H1 (cell line): ENCODE data around the gene KCNA4. TPM values are rescaled to one million over a fixed set of nuclear protein-coding genes. Genes with fewer than 3 reads are reported as not detected.

Source experiments
- CTCF ChIA-PET: fragments of 300-600 bp; sonication (Branson Sonifier 250); formaldehyde crosslinking; loops from one replicate; lab custom pipeline; 2021; ENCODE audit not compliant: partially characterized antibody; lab: Charles Lee
- POLR2A ChIA-PET: fragments of 300-600 bp; sonication (Branson Sonifier 250); formaldehyde crosslinking; loops from one replicate; lab custom pipeline; 2021; ENCODE audit warnings: inconsistent platforms; ENCODE audit not compliant: partially characterized antibody; lab: Charles Lee
- DNase-seq, 2 experiments: peaks; one replicate each; pipeline versions ENCODE4 v3.0.0 to v3.0.0-alpha.2; 2010 to 2022; ENCODE audit warnings: low spot score in 2 of 2, low read depth in 1 of 2, mixed read lengths in 1 of 2
- FAIRE-seq: peaks from 2 replicates; lab custom pipeline; 2011; peaks lifted over from hg19 to GRCh38; lab: Jason Lieb, UNC
- H2AFZ ChIP-seq: 2 replicates; pipeline ENCODE4 v1.8.1; 2012; ENCODE audit warnings: low read length, inconsistent platforms
- H2AK5ac ChIP-seq: 2 replicates; pipeline ENCODE4 v1.6.1; 2013; ENCODE audit warnings: low read depth, low read length
- H2BK120ac ChIP-seq: replicated peaks from 2 replicates; pipeline ENCODE3; 2013; ENCODE audit warnings: low read depth, low read length, inconsistent platforms
- H2BK12ac ChIP-seq: 2 replicates; pipeline ENCODE4 v1.6.1; 2013; ENCODE audit warnings: low read depth, low read length
- H2BK15ac ChIP-seq: 2 replicates; pipeline ENCODE4 v1.6.1; 2013; ENCODE audit warnings: low read length
- H2BK20ac ChIP-seq: 2 replicates; pipeline ENCODE4 v1.6.1; 2013; ENCODE audit warnings: low read length
- H2BK5ac ChIP-seq: 2 replicates; pipeline ENCODE4 v1.6.1; 2013; ENCODE audit warnings: low read depth, low read length
- H3K14ac ChIP-seq: 2 replicates; pipeline ENCODE4 v1.6.1; 2013; ENCODE audit warnings: inconsistent platforms; ENCODE audit not compliant: insufficient read length
- H3K18ac ChIP-seq: 2 replicates; pipeline ENCODE4 v1.6.1; 2013; ENCODE audit warnings: low read length; ENCODE audit errors: extremely low read depth
- H3K23ac ChIP-seq: 2 replicates; pipeline ENCODE4 v1.6.1; 2013; ENCODE audit warnings: inconsistent platforms; ENCODE audit not compliant: insufficient read length
- H3K23me2 ChIP-seq: 2 replicates; pipeline ENCODE4 v1.6.1; 2013; ENCODE audit warnings: low read depth, low read length
- H3K27ac ChIP-seq: 2 replicates; pipeline ENCODE4 v1.6.1; 2011; ENCODE audit warnings: low read depth, low read length, inconsistent platforms
- H3K27me3 ChIP-seq, 4 experiments: replicated peaks in 1 of 4; 1 replicate in 1 of 4; 2 replicates in 3 of 4; pipeline versions ENCODE4 v1.6.1 to v1.8.1; 2011 to 2013; ENCODE audit warnings: low read length in 3 of 4, mild to moderate bottlenecking in 3 of 4, inconsistent platforms in 2 of 4, mixed read lengths in 2 of 4, moderate library complexity in 1 of 4; ENCODE audit not compliant: control insufficient read depth in 3 of 4, insufficient read depth in 3 of 4; ENCODE audit errors: extremely low read depth in 1 of 4
- H3K36me3 ChIP-seq, 4 experiments: 2 replicates each; pipeline versions ENCODE4 v1.6.1 to v1.8.1; 2011 to 2013; ENCODE audit warnings: mild to moderate bottlenecking in 4 of 4, low read length in 3 of 4, moderate library complexity in 2 of 4, control low read depth in 1 of 4, inconsistent platforms in 1 of 4; ENCODE audit not compliant: insufficient read depth in 4 of 4, control insufficient read depth in 2 of 4
- H3K4ac ChIP-seq: replicated peaks from 2 replicates; pipeline ENCODE3; 2013; ENCODE audit warnings: low read length, low read depth, mixed read lengths, inconsistent platforms; ENCODE audit not compliant: insufficient read length
- H3K4me1 ChIP-seq, 4 experiments: replicated peaks in 1 of 4; 1 replicate in 1 of 4; 2 replicates in 3 of 4; pipeline versions ENCODE4 v1.6.1 to v1.8.1; 2011 to 2013; ENCODE audit warnings: low read length in 3 of 4, inconsistent platforms in 2 of 4, mixed read lengths in 1 of 4; ENCODE audit not compliant: insufficient read depth in 4 of 4, control insufficient read depth in 3 of 4
- H3K4me2 ChIP-seq, 2 experiments: 2 replicates each; pipeline versions ENCODE4 v1.6.1 to v1.8.1; 2011 to 2013; ENCODE audit warnings: low read depth in 2 of 2, low read length in 2 of 2, control low read depth in 1 of 2, inconsistent platforms in 1 of 2, mild to moderate bottlenecking in 1 of 2; ENCODE audit not compliant: insufficient read depth in 1 of 2
- H3K4me3 ChIP-seq, 4 experiments: fragments of 200-600, 300-600 bp in 1 of 4; sonication (generic), shearing (Covaris generic), sonication (Bioruptor Twin) in 1 of 4; 2 replicates each; pipeline versions ENCODE4 v1.5.1 to v1.8.1; 2011 to 2016; ENCODE audit warnings: low read length in 4 of 4, low read depth in 3 of 4, control low read depth in 2 of 4, inconsistent platforms in 2 of 4, mild to moderate bottlenecking in 2 of 4, mixed read lengths in 1 of 4, moderate library complexity in 1 of 4; ENCODE audit not compliant: insufficient read depth in 2 of 4; ENCODE audit errors: extremely low read depth in 1 of 4
- H3K56ac ChIP-seq: replicated peaks from 2 replicates; pipeline ENCODE3; 2013; ENCODE audit warnings: low read depth, mild to moderate bottlenecking, mixed read lengths, low read length, inconsistent platforms; ENCODE audit not compliant: insufficient read length
- H3K79me1 ChIP-seq: 2 replicates; pipeline ENCODE4 v1.6.1; 2013; ENCODE audit warnings: low read depth, low read length, control low read depth
- H3K79me2 ChIP-seq, 2 experiments: 2 replicates each; pipeline versions ENCODE4 v1.6.1 to v1.8.1; 2012 to 2013; ENCODE audit warnings: low read length in 2 of 2, mild to moderate bottlenecking in 2 of 2, inconsistent platforms in 1 of 2; ENCODE audit not compliant: insufficient read depth in 2 of 2, control insufficient read depth in 1 of 2
- H3K9ac ChIP-seq, 4 experiments: replicated peaks in 1 of 4; 1 replicate in 1 of 4; 2 replicates in 3 of 4; pipeline versions ENCODE4 v1.6.1 to v1.8.1; 2011 to 2013; ENCODE audit warnings: low read depth in 3 of 4, low read length in 3 of 4, control low read depth in 2 of 4, mild to moderate bottlenecking in 2 of 4, moderate library complexity in 2 of 4, inconsistent platforms in 1 of 4; ENCODE audit errors: extremely low read depth in 1 of 4
- H3K9me3 ChIP-seq, 2 experiments: 2 replicates each; pipeline versions ENCODE4 v1.6.1 to v1.8.1; 2012 to 2013; ENCODE audit warnings: mild to moderate bottlenecking in 2 of 2, moderate library complexity in 2 of 2, control low read depth in 1 of 2, inconsistent platforms in 1 of 2, low read depth in 1 of 2, low read length in 1 of 2, mixed read lengths in 1 of 2; ENCODE audit not compliant: insufficient read depth in 2 of 2
- H4K20me1 ChIP-seq, 2 experiments: replicated peaks in 1 of 2; 2 replicates each; pipeline versions ENCODE3 to v1.8.1; 2011 to 2013; ENCODE audit warnings: inconsistent platforms in 2 of 2, low read length in 2 of 2, mild to moderate bottlenecking in 1 of 2; ENCODE audit not compliant: insufficient read depth in 2 of 2, control insufficient read depth in 1 of 2
- H4K5ac ChIP-seq: 2 replicates; pipeline ENCODE4 v1.6.1; 2013; ENCODE audit warnings: low read length, low read depth, mixed read lengths, inconsistent platforms; ENCODE audit not compliant: insufficient read length
- H4K8ac ChIP-seq: 2 replicates; pipeline ENCODE4 v1.8.0; 2013; ENCODE audit warnings: mild to moderate bottlenecking, moderate library complexity, low read length, inconsistent platforms; ENCODE audit not compliant: insufficient read depth; ENCODE audit errors: extremely low read depth
- H4K91ac ChIP-seq: replicated peaks from 2 replicates; pipeline ENCODE3; 2013; ENCODE audit warnings: low read length, mixed read lengths, inconsistent platforms; ENCODE audit not compliant: insufficient read length
- CBX5 ChIP-seq: fragments of 300-800, 300-1000 bp; sonication (generic); IDR thresholded peaks from 2 replicates; pipeline ENCODE4 v1.7.1; 2016; ENCODE audit warnings: antibody characterized with exemption, low read length, low read depth
- CEBPB ChIP-seq: IDR thresholded peaks from 2 replicates; pipeline ENCODE4 v1.6.1; 2012; ENCODE audit warnings: low read depth, low read length
- CREB1 ChIP-seq: IDR thresholded peaks from 2 replicates; pipeline ENCODE4 v1.6.1; 2012; ENCODE audit warnings: inconsistent platforms
- GABPA ChIP-seq: IDR thresholded peaks from 2 replicates; pipeline ENCODE4 v1.6.1; 2011; ENCODE audit warnings: mild to moderate bottlenecking, low read length, moderate library complexity, borderline replicate concordance; ENCODE audit not compliant: insufficient read depth
- NANOG ChIP-seq: IDR thresholded peaks from 2 replicates; pipeline ENCODE4 v1.6.1; 2011; ENCODE audit warnings: low read length, low read depth, mild to moderate bottlenecking, inconsistent platforms; ENCODE audit not compliant: insufficient read depth, poor library complexity, severe bottlenecking
- NRF1 ChIP-seq: IDR thresholded peaks from 2 replicates; pipeline ENCODE4 v1.6.1; 2011; ENCODE audit warnings: mild to moderate bottlenecking, low read depth, low read length, improper control_type of control experiment
- RBBP5 ChIP-seq: IDR thresholded peaks from 2 replicates; pipeline ENCODE4 v1.7.1; 2012; ENCODE audit warnings: low read depth, mild to moderate bottlenecking, inconsistent platforms, low read length, moderate library complexity, borderline replicate concordance
- RNF2 ChIP-seq: fragments of 200-900, 300-1000 bp; sonication (generic); IDR thresholded peaks from 2 replicates; pipeline ENCODE4 v1.7.1; 2016; ENCODE audit warnings: borderline replicate concordance, low read depth, mild to moderate bottlenecking, antibody characterized with exemption, low read length; ENCODE audit not compliant: poor library complexity, severe bottlenecking; ENCODE audit errors: missing control alignments
- SIN3A ChIP-seq, 2 experiments: IDR thresholded peaks in 1 of 2; conservative IDR thresholded peaks in 1 of 2; 2 replicates each; pipeline ENCODE4 v1.6.1; 2011 to 2012; ENCODE audit warnings: low read length in 2 of 2, improper control_type of control experiment in 1 of 2, low read depth in 1 of 2, mild to moderate bottlenecking in 1 of 2
- SIRT6 ChIP-seq: IDR thresholded peaks from one replicate; pipeline ENCODE4 v1.7.1; 2012; ENCODE audit warnings: low read length, inconsistent platforms
- SP4 ChIP-seq: IDR thresholded peaks from 2 replicates; pipeline ENCODE4 v1.6.1; 2012; ENCODE audit warnings: low read length, inconsistent platforms
- WGBS, 2 experiments: shearing (Covaris generic) in 1 of 2; methylation state at CpG; one replicate each; pipeline versions ENCODE4 v1.1.6 to v1.1.7; 2013 to 2015; ENCODE audit warnings: low lambda C conversion rate in 2 of 2, mixed read lengths in 2 of 2, inconsistent platforms in 1 of 2, low coverage in 1 of 2, missing lambda C conversion rate in 1 of 2; ENCODE audit not compliant: insufficient replicate concordance in 2 of 2, insufficient coverage in 1 of 2, insufficient read length in 1 of 2; ENCODE audit errors: extremely low coverage in 1 of 2, missing lambda C conversion rate in 1 of 2; 5-methylcytosine and 5-hydroxymethylcytosine counted together
- polyA plus RNA-seq, 7 experiments: library from polyadenylated mRNA; depleted of rRNA in 3 of 7; stranded (reverse) in 5 of 7; unstranded in 2 of 7; fragments of >200 nt in 5 of 7; fragments of 200-250 nt in 2 of 7; gene quantifications; 1 replicate in 5 of 7; 2 replicates in 1 of 7; 4 replicates in 1 of 7; pipeline versions ENCODE4 v1.2.1 to v1.2.3, GENCODE V29; 2011 to 2013; ENCODE audit warnings: missing spikeins in 2 of 7, mixed read lengths in 2 of 7
- total RNA-seq: library from RNA; stranded (reverse); fragmentation: NEBNext Ultra II Directional; extraction: Animal tissue kit (Norgen Biotek cat#: 25700); gene quantifications from 2 replicates; pipeline ENCODE4 v1.2.1, GENCODE V29; 2021

The KCNA4 gene
- total and polyA plus RNA-seq, 2 of the 8 experiments (the other 6 are each of a cell fraction or from before 2014, with no cell fraction given), result not detected

DNA sequence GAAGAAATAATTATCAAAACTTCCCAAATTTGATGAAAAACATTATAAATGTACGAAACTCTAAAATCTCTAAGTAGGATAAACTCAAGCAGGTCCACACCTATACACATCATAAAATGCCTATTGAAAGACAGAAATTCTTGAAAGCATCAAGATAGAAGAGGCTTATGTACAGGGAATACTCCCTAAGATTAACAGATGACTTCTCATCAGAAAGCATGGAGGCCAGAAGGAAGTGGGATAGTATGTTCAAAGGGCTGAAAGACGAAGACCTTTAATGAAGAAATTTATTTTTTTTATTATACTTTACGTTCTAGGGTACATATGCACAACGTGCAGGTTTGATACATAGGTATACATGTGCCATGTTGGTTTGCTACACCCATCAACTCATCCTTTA is 45.3 kb upstream of the KCNA4 start:
- DNase-seq, result no peak
- Histone ChIP-seq H4K5ac (no peak overlapping the region), H2AK5ac (no peak overlapping the region), H3K79me1 (no peaks in the 10 kb centered on the region), H3K56ac (no peak overlapping the region), H3K4me3 (no peak overlapping the region), H3K23me2 (no peaks in the 10 kb centered on the region; the same call in 1 of the 2 replicates), H3K18ac (no peak overlapping the region), H2AFZ (no peak overlapping the region), H2BK5ac (no peak overlapping the region), H3K23ac (no peak overlapping the region), H3K27me3 (no peaks in the 10 kb centered on the region), H2BK120ac (no peak overlapping the region), H3K27ac (no peak overlapping the region), H4K20me1 (no peaks in the 10 kb centered on the region), H4K8ac (no peak overlapping the region), H2BK12ac (no peak overlapping the region), H3K4ac (no peak overlapping the region), H3K36me3 (no peaks in the 10 kb centered on the region), H3K9ac (no peak overlapping the region), H3K4me2 (no peak overlapping the region), H3K14ac (no peak overlapping the region), H2BK20ac (no peak overlapping the region), H4K91ac (no peak overlapping the region), H3K9me3 (peaks cover under 1 to 2% of the 10 kb centered on the region in 2 experiments; a peak in 3 of 4 replicates), H3K79me2 (no peaks in the 10 kb centered on the region), H3K4me1 (no peaks in the 10 kb centered on the region), H2BK15ac (no peak overlapping the region)
- POLR2A ChIA-PET, result no interaction called here
- TF ChIP-seq GABPA, result no peak
- TF ChIP-seq CBX5, result no peak
- no peak for TF ChIP-seq SIRT6
- no peak for TF ChIP-seq NRF1
- no peak for TF ChIP-seq CREB1
- no peak for TF ChIP-seq SP4
- TF ChIP-seq SIN3A (conservative IDR thresholded peaks at IDR 0.05 in 1 of 2, IDR thresholded peaks at IDR 0.05 in 1 of 2; ENCODE audit: low read depth in 1 of 2, low read length in 2 of 2), result no peak
- no peak for TF ChIP-seq RBBP5
- no peak for TF ChIP-seq CEBPB
- no peak for TF ChIP-seq RNF2
- no peak for TF ChIP-seq NANOG
- WGBS, 2 experiments, result 86% methylated on average over 4 of the region's 4 CpGs; no CpG with 5 or more reads in 1 of the 2 experiments
- CTCF ChIA-PET, result no interaction called here
- FAIRE-seq, result no peak
